Karpas-422 (cell line): ENCODE measurements around the gene EFCAB6. TPM values are rescaled to one million over a fixed set of nuclear protein-coding genes. Genes with fewer than 3 reads are reported as not detected.
A peak's percentile ranks its signal among the peaks of the same experiment; 100 is the strongest.

ENCODE experiments used
- DNase-seq: peaks from one replicate; pipeline ENCODE4 v3.0.0-alpha.2; 2015
- H2AFZ ChIP-seq: fragments of 200-600 bp; sonication (generic); 2 replicates; pipeline ENCODE4 v1.6.1; 2014; ENCODE audit warnings: antibody characterized with exemption, low read length, mixed read lengths
- H3K27ac ChIP-seq: fragments of 200-600 bp; sonication (generic); 2 replicates; pipeline ENCODE4 v1.5.1; 2014; ENCODE audit warnings: mild to moderate bottlenecking, low read length, moderate library complexity
- H3K27me3 ChIP-seq: fragments of 200-600 bp; sonication (generic); 2 replicates; pipeline ENCODE4 v1.6.1; 2014; ENCODE audit warnings: low read length, mixed read lengths
- H3K36me3 ChIP-seq: fragments of 200-600 bp; sonication (generic); 2 replicates; pipeline ENCODE4 v1.6.1; 2014; ENCODE audit warnings: low read length, mixed read lengths; ENCODE audit not compliant: insufficient read depth
- H3K4me1 ChIP-seq: fragments of 200-600 bp; sonication (generic); 2 replicates; pipeline ENCODE4 v1.6.1; 2014; ENCODE audit warnings: mild to moderate bottlenecking, low read length, mixed read lengths
- H3K4me2 ChIP-seq: fragments of 200-600 bp; sonication (generic); 2 replicates; pipeline ENCODE4 v1.6.1; 2014; ENCODE audit warnings: low read length, low read depth, mild to moderate bottlenecking; ENCODE audit not compliant: poor library complexity, severe bottlenecking
- H3K4me3 ChIP-seq: fragments of 200-600 bp; sonication (generic); 2 replicates; pipeline ENCODE4 v1.5.1; 2014; ENCODE audit warnings: mild to moderate bottlenecking, antibody characterized with exemption, low read length, mixed read lengths
- H3K79me2 ChIP-seq: fragments of 200-600 bp; sonication (generic); 2 replicates; pipeline ENCODE4 v1.6.1; 2014; ENCODE audit warnings: mild to moderate bottlenecking, low read length, mixed read lengths
- H3K9ac ChIP-seq: fragments of 200-600 bp; sonication (generic); 2 replicates; pipeline ENCODE4 v1.6.0; 2014; ENCODE audit warnings: low read length
- H3K9me2 ChIP-seq: fragments of 200-600 bp; sonication (generic), shearing (Covaris generic); replicated peaks from 2 replicates; pipeline ENCODE4 v1.6.0; 2014; ENCODE audit warnings: mild to moderate bottlenecking, low read length, moderate library complexity; ENCODE audit not compliant: insufficient read depth
- H3K9me3 ChIP-seq: fragments of 300-700, 200-600 bp; sonication (generic); 2 replicates; pipeline ENCODE4 v1.6.1; 2014; ENCODE audit warnings: low read length, mixed read lengths
- H4K20me1 ChIP-seq: fragments of 200-600 bp; sonication (generic); 2 replicates; pipeline ENCODE4 v1.6.1; 2014; ENCODE audit warnings: mild to moderate bottlenecking, antibody characterized with exemption, low read length, low read depth; ENCODE audit not compliant: insufficient read depth
- total RNA-seq: library from RNA; depleted of rRNA; stranded (reverse); fragments of >200 nt; shearing (Covaris generic); gene quantifications from 2 replicates; pipeline ENCODE4 v1.2.3, GENCODE V29; 2014; ENCODE audit warnings: low replicate concordance

The EFCAB6 gene
- total RNA-seq, 1 experiment from 2014 or later, result not detected

DNA sequence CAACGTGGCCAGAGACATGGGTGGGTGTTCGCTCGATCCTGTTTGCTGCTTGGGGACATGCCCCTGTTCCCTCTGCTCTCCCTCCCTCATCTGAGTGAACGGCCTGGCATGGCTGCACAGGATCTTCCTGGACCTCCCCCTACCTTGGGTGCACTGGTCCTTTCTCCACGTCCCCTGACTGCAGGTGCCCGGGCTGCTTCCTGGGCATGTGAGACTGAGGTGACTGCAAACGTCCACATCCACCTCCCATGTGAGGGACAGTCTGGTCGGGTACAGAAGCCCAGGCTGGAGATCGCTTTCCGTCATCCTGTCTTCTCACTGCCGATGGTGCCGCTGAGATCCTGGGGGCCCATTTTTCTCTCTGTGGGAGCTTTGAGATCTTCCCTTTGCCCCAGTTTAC lies 38.4 kb upstream of the EFCAB6 start:
- no peaks in the 10 kb centered on the region for H3K27me3 ChIP-seq
- no peaks in the 10 kb centered on the region for H3K9me3 ChIP-seq
- no peak for DNase-seq
- H3K79me2 ChIP-seq, result no peaks in the 10 kb centered on the region
- no peak overlapping the region for H2AFZ ChIP-seq
- no peaks in the 10 kb centered on the region for H3K36me3 ChIP-seq
- no peaks in the 10 kb centered on the region for H3K4me1 ChIP-seq
- no peak overlapping the region for H3K9ac ChIP-seq
- H3K4me3 ChIP-seq, result no peak overlapping the region
- H3K27ac ChIP-seq, result no peak overlapping the region
- no peaks in the 10 kb centered on the region for H4K20me1 ChIP-seq
- H3K4me2 ChIP-seq, result no peak overlapping the region
- no peaks in the 10 kb centered on the region for H3K9me2 ChIP-seq

DNA sequence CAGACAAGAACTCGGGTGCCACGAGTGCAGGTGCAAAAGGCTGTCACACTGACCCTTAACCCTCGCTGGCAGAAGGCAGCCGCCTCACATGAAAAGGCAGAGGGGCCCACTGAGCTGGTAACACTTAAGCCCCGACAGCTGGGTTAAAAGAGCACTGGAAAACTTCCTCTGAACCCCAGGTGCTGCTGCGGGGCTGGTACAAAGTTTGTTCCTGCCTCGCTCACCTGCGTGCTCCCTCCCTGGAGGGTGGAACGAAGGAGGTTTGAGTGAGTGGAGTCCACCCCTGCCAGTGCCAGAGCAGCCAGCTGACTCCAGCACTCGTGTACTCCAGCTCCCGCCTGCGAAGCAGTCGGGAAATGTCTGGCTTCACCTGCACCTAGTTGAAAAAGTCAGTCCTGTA lies 37.6 kb upstream of the EFCAB6 start:
- Histone ChIP-seq H3K9me3 (no peaks in the 10 kb centered on the region), H3K4me1 (no peaks in the 10 kb centered on the region), H4K20me1 (no peaks in the 10 kb centered on the region), H3K27ac (no peak overlapping the region), H3K9ac (no peak overlapping the region), H3K79me2 (no peaks in the 10 kb centered on the region), H3K36me3 (no peaks in the 10 kb centered on the region), H3K4me2 (no peak overlapping the region), H3K27me3 (no peaks in the 10 kb centered on the region), H3K4me3 (no peak overlapping the region), H2AFZ (no peak overlapping the region), H3K9me2 (no peaks in the 10 kb centered on the region)
- DNase-seq, result no peak

DNA sequence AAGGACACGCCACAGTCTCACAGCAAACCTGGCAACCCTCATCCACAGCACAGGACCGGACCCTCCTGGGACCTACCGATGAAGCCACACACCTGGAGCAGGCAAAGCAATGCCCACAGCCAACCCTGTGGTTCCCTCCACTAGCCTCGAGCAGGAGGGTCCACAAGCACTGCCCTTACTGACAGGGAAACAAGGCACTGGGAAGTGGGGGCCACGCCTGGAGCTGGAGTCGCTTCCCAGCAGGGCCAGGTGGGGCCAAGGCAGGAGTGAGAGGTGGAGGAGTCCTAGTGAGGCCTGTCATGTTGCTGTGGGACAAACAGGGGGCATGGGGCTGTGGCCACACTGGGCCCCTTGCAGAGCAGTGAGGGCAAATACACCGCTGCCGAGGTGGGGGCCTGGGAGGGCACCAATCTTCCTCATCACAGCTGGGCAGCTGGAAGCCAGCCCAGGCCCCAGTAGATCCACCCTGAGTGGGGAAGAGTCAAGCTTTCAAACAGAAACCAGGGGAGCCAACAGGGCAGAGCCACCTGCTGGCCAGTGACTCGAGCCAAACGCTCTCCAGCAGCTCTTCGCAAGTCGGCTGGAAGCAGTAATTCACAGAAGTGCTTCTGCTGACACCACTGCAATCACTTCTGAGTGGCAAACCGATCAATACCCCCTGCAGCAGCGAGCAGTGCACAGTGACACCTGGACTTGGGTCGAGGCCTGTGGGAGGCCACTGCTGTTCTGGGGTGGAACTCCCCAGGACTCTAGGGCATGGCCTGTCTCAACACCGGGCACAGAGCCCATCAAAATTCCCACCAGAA lies 36.5 kb upstream of the EFCAB6 start:
- Histone ChIP-seq H3K27ac (no peak overlapping the region), H4K20me1 (no peaks in the 10 kb centered on the region; the same call in 1 of the 2 replicates), H3K79me2 (no peaks in the 10 kb centered on the region), H3K9me2 (no peaks in the 10 kb centered on the region), H2AFZ (no peak overlapping the region), H3K27me3 (no peaks in the 10 kb centered on the region), H3K9ac (no peak overlapping the region), H3K4me3 (no peak overlapping the region), H3K9me3 (no peaks in the 10 kb centered on the region), H3K4me2 (no peak overlapping the region), H3K36me3 (no peaks in the 10 kb centered on the region), H3K4me1 (no peaks in the 10 kb centered on the region)
- peak; percentile 60 for DNase-seq

DNA sequence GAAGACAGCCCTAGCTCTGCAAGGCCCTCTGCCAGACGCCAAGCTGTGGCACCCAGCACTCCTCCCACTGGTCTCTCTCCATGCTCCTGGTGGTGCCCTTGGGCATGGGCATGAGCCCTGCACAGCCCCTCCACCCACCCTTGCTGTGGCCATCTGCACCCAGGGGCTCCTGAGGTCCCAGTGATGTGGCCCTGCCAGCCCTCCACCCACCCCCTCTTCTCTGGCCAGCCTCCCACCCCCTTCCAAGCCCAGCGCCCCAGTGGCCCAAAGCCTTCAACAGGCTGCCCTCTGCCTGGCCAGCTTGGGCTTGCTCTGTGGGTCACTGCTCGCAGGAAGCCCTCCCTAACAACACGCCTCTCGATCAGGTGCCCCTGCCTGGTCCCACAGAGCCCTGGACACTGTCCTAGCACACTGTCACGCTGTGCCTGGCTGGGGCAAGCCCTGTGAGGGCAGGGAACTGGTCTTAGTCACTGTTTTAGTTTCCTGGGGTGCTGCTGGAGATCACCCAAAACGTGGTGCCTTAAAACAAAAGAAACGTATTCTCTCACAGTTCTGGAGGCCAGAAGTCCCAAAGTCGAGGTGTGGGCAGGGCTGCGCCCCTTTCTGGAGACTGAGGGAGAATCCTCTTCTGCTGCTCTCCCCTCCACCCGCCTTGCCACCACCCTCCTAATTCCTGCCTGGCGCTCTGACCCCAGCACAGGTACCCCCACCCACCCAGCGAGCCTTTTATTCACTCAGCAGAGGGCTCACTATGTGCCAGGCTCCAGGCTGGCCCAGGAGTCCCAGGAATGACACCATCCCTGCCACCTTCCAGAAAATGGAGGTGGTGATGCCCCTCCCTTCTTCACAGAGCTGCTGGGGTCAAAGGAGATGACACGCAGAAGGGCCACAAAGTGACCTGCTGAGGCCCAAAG lies 35.5 kb upstream of the EFCAB6 start:
- H4K20me1 ChIP-seq, result no peaks in the 10 kb centered on the region; the same call in 1 of the 2 replicates
- no peak overlapping the region for H3K9ac ChIP-seq
- H3K36me3 ChIP-seq, result no peaks in the 10 kb centered on the region
- H2AFZ ChIP-seq, result no peak overlapping the region
- no peaks in the 10 kb centered on the region for H3K4me1 ChIP-seq
- no peak overlapping the region for H3K4me3 ChIP-seq
- no peaks in the 10 kb centered on the region for H3K9me3 ChIP-seq
- H3K27ac ChIP-seq, result no peak overlapping the region
- H3K79me2 ChIP-seq, result no peaks in the 10 kb centered on the region
- H3K9me2 ChIP-seq, result no peaks in the 10 kb centered on the region
- H3K4me2 ChIP-seq, result no peak overlapping the region
- H3K27me3 ChIP-seq, result no peaks in the 10 kb centered on the region
- no peak for DNase-seq

DNA sequence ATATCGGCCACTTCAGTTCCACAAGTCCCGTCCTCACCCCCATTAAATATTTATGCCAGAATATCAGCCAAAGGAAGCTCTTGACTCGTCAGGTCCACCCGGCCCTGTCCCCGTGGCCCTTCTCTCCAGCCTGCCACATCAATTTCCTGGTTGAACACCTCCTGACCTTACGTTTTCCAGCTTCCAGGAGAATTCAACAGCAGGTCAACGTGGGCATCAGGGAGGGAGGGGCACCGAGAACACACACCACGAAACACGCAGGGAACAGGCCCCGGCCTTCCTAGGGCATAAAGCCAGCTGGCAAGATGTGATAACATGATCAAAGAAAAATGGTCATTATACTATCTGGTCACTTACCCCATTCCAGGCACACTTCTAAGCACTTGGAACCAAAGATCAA lies 34.9 kb upstream of the EFCAB6 start:
- Histone ChIP-seq H3K4me1 (no peaks in the 10 kb centered on the region), H3K36me3 (no peaks in the 10 kb centered on the region), H3K9me2 (no peaks in the 10 kb centered on the region), H3K79me2 (no peaks in the 10 kb centered on the region), H2AFZ (no peak overlapping the region), H3K27ac (no peak overlapping the region), H3K9ac (no peak overlapping the region), H3K9me3 (no peaks in the 10 kb centered on the region), H3K4me3 (no peak overlapping the region), H4K20me1 (no peaks in the 10 kb centered on the region; the same call in 1 of the 2 replicates), H3K27me3 (no peaks in the 10 kb centered on the region), H3K4me2 (no peak overlapping the region)
- DNase-seq, result no peak

DNA sequence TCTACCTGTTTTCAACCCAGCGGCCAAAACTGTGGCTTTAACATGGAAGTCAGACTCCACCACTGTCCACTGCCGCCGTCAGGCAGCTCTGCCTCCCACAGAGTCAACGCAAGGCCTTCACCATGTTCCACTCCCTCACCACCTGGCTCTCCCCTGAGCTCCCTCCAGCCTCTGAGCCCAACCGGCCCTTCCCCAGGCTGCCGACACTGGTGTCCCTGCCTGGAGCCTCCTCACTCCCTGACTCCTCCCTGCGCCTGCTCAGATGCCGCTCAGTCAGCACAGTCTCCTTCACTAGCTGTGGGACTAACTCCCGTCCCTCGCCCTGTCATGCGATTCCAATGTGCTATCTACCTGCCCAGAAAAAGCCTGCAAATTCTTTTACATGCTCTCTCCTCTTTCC lies 33.9 kb upstream of the EFCAB6 start:
- Histone ChIP-seq H3K9me2 (no peaks in the 10 kb centered on the region), H3K4me2 (no peak overlapping the region), H3K27me3 (no peaks in the 10 kb centered on the region), H3K9me3 (no peaks in the 10 kb centered on the region), H3K79me2 (no peaks in the 10 kb centered on the region), H3K27ac (no peak overlapping the region), H3K9ac (no peak overlapping the region), H3K4me3 (no peak overlapping the region), H2AFZ (no peak overlapping the region), H3K4me1 (no peaks in the 10 kb centered on the region), H4K20me1 (no peaks in the 10 kb centered on the region; the same call in 1 of the 2 replicates), H3K36me3 (no peaks in the 10 kb centered on the region)
- DNase-seq, result no peak

DNA sequence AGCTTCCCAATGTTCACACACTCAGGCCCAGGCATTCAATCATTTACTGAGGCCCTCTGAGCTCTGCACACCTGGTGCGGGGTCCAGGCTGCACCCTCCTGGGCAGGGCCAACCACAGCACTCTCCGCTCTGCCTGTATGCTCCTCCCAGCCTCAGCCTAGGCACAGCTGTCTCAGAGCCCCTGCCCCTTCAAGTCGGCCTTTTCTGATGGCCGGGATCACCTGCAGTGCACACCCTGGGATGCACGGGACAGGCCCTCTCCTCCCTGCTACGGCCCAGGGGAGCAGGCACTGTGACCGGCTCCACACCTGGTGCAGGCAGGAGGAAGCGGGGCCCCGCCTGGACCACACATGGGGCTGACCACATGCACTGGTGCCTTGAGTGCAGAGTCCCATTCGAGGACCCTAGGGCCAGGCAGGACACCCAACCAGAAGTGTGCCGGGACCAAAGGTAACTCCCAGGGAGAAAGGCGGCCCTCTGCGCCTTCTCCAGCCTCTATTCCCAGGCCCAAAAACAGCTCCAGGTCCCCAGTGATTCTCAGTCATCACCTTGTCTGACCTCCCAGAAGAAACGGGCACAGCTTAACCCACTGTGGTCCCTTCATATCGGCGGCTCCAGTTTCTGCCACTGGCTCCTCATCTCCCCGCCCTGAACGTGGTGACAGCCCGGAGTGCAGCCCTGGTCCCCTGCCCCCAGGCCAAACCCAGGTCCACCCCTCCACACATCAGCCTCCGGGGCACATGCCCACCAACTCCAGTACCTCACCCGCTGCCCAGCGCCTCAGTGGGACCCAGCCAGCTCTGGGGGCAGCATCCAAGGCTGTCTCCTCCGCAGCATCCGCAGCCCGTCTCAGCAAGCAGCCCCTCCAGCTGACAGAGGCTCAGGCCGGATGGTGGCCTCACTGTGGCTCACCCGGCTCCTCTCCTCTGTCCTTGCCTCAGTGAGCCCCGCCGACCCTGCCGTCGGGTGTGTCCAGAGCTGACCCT lies 32.7 kb upstream of the EFCAB6 start:
- no peaks in the 10 kb centered on the region for H3K36me3 ChIP-seq
- H3K4me2 ChIP-seq, result no peak overlapping the region
- H2AFZ ChIP-seq, result no peak overlapping the region
- H3K4me3 ChIP-seq, result no peak overlapping the region
- no peak overlapping the region for H3K27ac ChIP-seq
- H3K9me3 ChIP-seq, result no peaks in the 10 kb centered on the region
- no peaks in the 10 kb centered on the region for H3K9me2 ChIP-seq
- H3K4me1 ChIP-seq, result no peaks in the 10 kb centered on the region
- no peaks in the 10 kb centered on the region for H3K27me3 ChIP-seq
- no peak overlapping the region for H3K9ac ChIP-seq
- no peak for DNase-seq
- no peaks in the 10 kb centered on the region for H3K79me2 ChIP-seq
- H4K20me1 ChIP-seq, result no peaks in the 10 kb centered on the region; the same call in 1 of the 2 replicates
